Measurements from ENCODE around the gene RAET1E.

DNA sequence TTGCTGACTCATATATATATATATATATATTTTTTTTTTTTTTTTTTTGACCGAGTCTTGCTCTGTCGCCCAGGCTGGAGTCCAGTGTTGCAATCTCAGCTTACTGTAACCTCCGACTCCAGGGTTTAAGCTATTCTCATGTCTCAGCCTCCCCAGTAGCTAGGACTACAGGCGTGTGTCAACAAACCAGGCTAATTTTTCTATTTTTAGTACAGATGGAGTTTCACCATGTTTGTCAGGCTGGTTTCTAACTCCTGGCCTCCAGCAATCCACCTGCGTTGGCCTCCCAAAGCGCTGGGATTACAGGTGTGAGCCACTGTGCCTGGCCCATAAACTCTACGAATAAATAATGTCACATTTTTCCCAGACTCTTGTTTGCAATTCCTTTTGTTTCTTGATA is 38.5 kb downstream of the RAET1E start:
- no peak for TF ChIP-seq FOXM1 (IDR thresholded peaks at IDR 0.05; ENCODE audit: low read depth)
- TF ChIP-seq FOXM1 (CRISPR knock-in tag; IDR thresholded peaks at IDR 0.05; ENCODE audit: low read depth): no peak
- TF ChIP-seq, protein P1, sequence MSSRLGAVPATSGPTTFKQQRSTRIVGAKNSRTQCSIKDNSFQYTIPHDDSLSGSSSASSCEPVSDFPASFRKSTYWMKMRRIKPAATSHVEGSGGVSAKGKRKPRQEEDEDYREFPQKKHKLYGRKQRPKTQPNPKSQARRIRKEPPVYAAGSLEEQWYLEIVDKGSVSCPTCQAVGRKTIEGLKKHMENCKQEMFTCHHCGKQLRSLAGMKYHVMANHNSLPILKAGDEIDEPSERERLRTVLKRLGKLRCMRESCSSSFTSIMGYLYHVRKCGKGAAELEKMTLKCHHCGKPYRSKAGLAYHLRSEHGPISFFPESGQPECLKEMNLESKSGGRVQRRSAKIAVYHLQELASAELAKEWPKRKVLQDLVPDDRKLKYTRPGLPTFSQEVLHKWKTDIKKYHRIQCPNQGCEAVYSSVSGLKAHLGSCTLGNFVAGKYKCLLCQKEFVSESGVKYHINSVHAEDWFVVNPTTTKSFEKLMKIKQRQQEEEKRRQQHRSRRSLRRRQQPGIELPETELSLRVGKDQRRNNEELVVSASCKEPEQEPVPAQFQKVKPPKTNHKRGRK (tag; IDR thresholded peaks at IDR 0.05): no peak
- no peak for TF ChIP-seq YY1 (IDR thresholded peaks at IDR 0.05; ENCODE audit: borderline replicate concordance in 1 of 3, control insufficient read depth in 1 of 3, extremely low read depth in 1 of 3, insufficient read depth in 3 of 3, insufficient read length in 1 of 3, insufficient replicate concordance in 2 of 3, low read depth in 1 of 3, low read length in 2 of 3)
- no peak for TF ChIP-seq FOS (IDR thresholded peaks at IDR 0.05; ENCODE audit: extremely low read depth, insufficient read length)
- TF ChIP-seq, protein P2, sequence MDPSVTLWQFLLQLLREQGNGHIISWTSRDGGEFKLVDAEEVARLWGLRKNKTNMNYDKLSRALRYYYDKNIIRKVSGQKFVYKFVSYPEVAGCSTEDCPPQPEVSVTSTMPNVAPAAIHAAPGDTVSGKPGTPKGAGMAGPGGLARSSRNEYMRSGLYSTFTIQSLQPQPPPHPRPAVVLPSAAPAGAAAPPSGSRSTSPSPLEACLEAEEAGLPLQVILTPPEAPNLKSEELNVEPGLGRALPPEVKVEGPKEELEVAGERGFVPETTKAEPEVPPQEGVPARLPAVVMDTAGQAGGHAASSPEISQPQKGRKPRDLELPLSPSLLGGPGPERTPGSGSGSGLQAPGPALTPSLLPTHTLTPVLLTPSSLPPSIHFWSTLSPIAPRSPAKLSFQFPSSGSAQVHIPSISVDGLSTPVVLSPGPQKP (CRISPR knock-in tag; IDR thresholded peaks at IDR 0.05): no peak
- no peak for TF ChIP-seq TAF1 (IDR thresholded peaks at IDR 0.05; ENCODE audit: control insufficient read depth, extremely low read depth, insufficient read depth, low read length, severe bottlenecking)
- TF ChIP-seq, protein P3, sequence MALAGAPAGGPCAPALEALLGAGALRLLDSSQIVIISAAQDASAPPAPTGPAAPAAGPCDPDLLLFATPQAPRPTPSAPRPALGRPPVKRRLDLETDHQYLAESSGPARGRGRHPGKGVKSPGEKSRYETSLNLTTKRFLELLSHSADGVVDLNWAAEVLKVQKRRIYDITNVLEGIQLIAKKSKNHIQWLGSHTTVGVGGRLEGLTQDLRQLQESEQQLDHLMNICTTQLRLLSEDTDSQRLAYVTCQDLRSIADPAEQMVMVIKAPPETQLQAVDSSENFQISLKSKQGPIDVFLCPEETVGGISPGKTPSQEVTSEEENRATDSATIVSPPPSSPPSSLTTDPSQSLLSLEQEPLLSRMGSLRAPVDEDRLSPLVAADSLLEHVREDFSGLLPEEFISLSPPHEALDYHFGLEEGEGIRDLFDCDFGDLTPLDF (CRISPR knock-in tag; IDR thresholded peaks at IDR 0.05): no peak
- no peak for TF ChIP-seq L3MBTL2 (IDR thresholded peaks at IDR 0.05)
- TF ChIP-seq TBP (optimal IDR thresholded peaks at IDR 0.05; ENCODE audit: low read depth, low read length): no peak
- TF ChIP-seq CREM (IDR thresholded peaks at IDR 0.05; ENCODE audit: low read depth): no peak
- TF ChIP-seq, protein P4, sequence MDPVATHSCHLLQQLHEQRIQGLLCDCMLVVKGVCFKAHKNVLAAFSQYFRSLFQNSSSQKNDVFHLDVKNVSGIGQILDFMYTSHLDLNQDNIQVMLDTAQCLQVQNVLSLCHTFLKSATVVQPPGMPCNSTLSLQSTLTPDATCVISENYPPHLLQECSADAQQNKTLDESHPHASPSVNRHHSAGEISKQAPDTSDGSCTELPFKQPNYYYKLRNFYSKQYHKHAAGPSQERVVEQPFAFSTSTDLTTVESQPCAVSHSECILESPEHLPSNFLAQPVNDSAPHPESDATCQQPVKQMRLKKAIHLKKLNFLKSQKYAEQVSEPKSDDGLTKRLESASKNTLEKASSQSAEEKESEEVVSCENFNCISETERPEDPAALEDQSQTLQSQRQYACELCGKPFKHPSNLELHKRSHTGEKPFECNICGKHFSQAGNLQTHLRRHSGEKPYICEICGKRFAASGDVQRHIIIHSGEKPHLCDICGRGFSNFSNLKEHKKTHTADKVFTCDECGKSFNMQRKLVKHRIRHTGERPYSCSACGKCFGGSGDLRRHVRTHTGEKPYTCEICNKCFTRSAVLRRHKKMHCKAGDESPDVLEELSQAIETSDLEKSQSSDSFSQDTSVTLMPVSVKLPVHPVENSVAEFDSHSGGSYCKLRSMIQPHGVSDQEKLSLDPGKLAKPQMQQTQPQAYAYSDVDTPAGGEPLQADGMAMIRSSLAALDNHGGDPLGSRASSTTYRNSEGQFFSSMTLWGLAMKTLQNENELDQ (CRISPR knock-in tag; IDR thresholded peaks at IDR 0.05; ENCODE audit: borderline replicate concordance): no peak
- TF ChIP-seq, protein P5, sequence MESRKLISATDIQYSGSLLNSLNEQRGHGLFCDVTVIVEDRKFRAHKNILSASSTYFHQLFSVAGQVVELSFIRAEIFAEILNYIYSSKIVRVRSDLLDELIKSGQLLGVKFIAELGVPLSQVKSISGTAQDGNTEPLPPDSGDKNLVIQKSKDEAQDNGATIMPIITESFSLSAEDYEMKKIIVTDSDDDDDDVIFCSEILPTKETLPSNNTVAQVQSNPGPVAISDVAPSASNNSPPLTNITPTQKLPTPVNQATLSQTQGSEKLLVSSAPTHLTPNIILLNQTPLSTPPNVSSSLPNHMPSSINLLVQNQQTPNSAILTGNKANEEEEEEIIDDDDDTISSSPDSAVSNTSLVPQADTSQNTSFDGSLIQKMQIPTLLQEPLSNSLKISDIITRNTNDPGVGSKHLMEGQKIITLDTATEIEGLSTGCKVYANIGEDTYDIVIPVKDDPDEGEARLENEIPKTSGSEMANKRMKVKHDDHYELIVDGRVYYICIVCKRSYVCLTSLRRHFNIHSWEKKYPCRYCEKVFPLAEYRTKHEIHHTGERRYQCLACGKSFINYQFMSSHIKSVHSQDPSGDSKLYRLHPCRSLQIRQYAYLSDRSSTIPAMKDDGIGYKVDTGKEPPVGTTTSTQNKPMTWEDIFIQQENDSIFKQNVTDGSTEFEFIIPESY (CRISPR knock-in tag; IDR thresholded peaks at IDR 0.05): no peak
- TF ChIP-seq TEAD1 (CRISPR knock-in tag; IDR thresholded peaks at IDR 0.05): no peak

Data from K562 (cell line).